A549 (cell line): ENCODE measurements around the gene MRPS24. TPM values are rescaled to one million over a fixed set of nuclear protein-coding genes. Genes with fewer than 3 reads are reported as not detected.
"Not testable (repeated sequence)": the region's sequence is repeated elsewhere in the genome, so short reads cannot be mapped to it uniquely, and the experiment has no call there.

Experiments
- ATAC-seq, 2 experiments: fragments of 200-7000 bp in 1 of 2; fragments of >200 bp in 1 of 2; cut with Nextera tagmentation in 1 of 2; cut with Tn5 transposase in 1 of 2; 3 replicates each; pipeline versions ENCODE4 v1.8.0 to v1.9.1; 2018 to 2020; ENCODE audit warnings: mild to moderate bottlenecking in 1 of 2, moderate library complexity in 1 of 2
- CTCF ChIA-PET: fragments of 300-600 bp; sonication (Branson Sonifier 250); formaldehyde crosslinking; extraction: SDS; loops from one replicate; lab custom pipeline; 2021; ENCODE audit warnings: antibody characterized with exemption, inconsistent platforms; lab: Yijun Ruan, JAX
- POLR2A ChIA-PET: fragments of 350-600 bp; formaldehyde crosslinking; extraction: SDS; loops from one replicate; lab custom pipeline; 2021; ENCODE audit warnings: antibody characterized with exemption, inconsistent platforms; lab: Yijun Ruan, JAX
- DNase-seq, 2 experiments: peaks; one replicate each; pipeline versions ENCODE4 v3.0.0 to v3.0.0-alpha.2; 2011 to 2016; ENCODE audit warnings: low read depth in 1 of 2, low spot score in 1 of 2
- FAIRE-seq: peaks from 2 replicates; lab custom pipeline; 2011; peaks lifted over from hg19 to GRCh38; lab: Jason Lieb, UNC
- H3K27ac ChIP-seq, 2 experiments: fragments of >200 bp; sonication (Bioruptor Twin); formaldehyde crosslinking; 3 replicates each; pipeline ENCODE4 v1.5.1; 2016 to 2017
- H3K4me1 ChIP-seq: fragments of >200 bp; sonication (Bioruptor Twin); formaldehyde crosslinking; 3 replicates; pipeline ENCODE4 v1.6.1; 2016
- H3K4me2 ChIP-seq: fragments of >200 bp; sonication (Bioruptor Twin); formaldehyde crosslinking; 3 replicates; pipeline ENCODE4 v1.6.1; 2016
- H3K4me3 ChIP-seq: fragments of >200 bp; sonication (Bioruptor Twin); formaldehyde crosslinking; 3 replicates; pipeline ENCODE4 v1.5.1; 2016
- H3K9me3 ChIP-seq: fragments of >200 bp; sonication (Bioruptor Twin); formaldehyde crosslinking; 3 replicates; pipeline ENCODE4 v1.6.1; 2016
- CBX2 ChIP-seq: fragments of 200-600 bp; sonication (generic); IDR thresholded peaks from 2 replicates; pipeline ENCODE4 v1.6.1; 2016; ENCODE audit warnings: low read depth, mild to moderate bottlenecking, borderline replicate concordance
- EHF ChIP-seq: fragments of 250-450 bp; sonication (Bioruptor Pico); IDR thresholded peaks from 2 replicates; pipeline ENCODE4 v1.5.0; 2020; ENCODE audit warnings: mild to moderate bottlenecking
- FOXS1 ChIP-seq: fragments of 250-450 bp; sonication (Bioruptor Pico); IDR thresholded peaks from 2 replicates; pipeline ENCODE4 v1.5.0; 2020; ENCODE audit warnings: mild to moderate bottlenecking, moderate library complexity
- HEYL ChIP-seq: fragments of 250-450 bp; sonication (Bioruptor Pico); IDR thresholded peaks from 2 replicates; pipeline ENCODE4 v1.8.0; 2021; ENCODE audit warnings: mild to moderate bottlenecking, moderate library complexity
- HMGXB4 ChIP-seq: fragments of 250-450 bp; sonication (Bioruptor Pico); IDR thresholded peaks from 2 replicates; pipeline ENCODE4 v1.5.0; 2021; ENCODE audit warnings: mild to moderate bottlenecking, moderate library complexity, borderline replicate concordance
- HOXA7 ChIP-seq: fragments of 250-450 bp; sonication (Bioruptor Pico); IDR thresholded peaks from 2 replicates; pipeline ENCODE4 v1.5.0; 2020; ENCODE audit warnings: mild to moderate bottlenecking, moderate library complexity
- JUNB ChIP-seq: fragments of >200 bp; sonication (Bioruptor Twin); formaldehyde crosslinking; IDR thresholded peaks from 2 replicates; pipeline ENCODE4 v1.6.1; 2016
- KDM5A ChIP-seq: fragments of 200-600 bp; sonication (generic); IDR thresholded peaks from 2 replicates; pipeline ENCODE4 v1.6.1; 2016; ENCODE audit warnings: antibody characterized with exemption, mild to moderate bottlenecking
- NFE2L2 ChIP-seq: fragments of 150-350 bp; conservative IDR thresholded peaks from 2 replicates; pipeline ENCODE4 v1.6.1; 2014; ENCODE audit warnings: low read length
- NPAS2 ChIP-seq: fragments of 250-450 bp; sonication (Bioruptor Pico); IDR thresholded peaks from 2 replicates; pipeline ENCODE4 v1.8.0; 2022; ENCODE audit warnings: mild to moderate bottlenecking, moderate library complexity, borderline replicate concordance
- RARB ChIP-seq: fragments of 250-450 bp; sonication (Bioruptor Pico); IDR thresholded peaks from 2 replicates; pipeline ENCODE4 v1.8.0; 2021; ENCODE audit warnings: mild to moderate bottlenecking, moderate library complexity
- RCOR1 ChIP-seq: fragments of 150-350 bp; IDR thresholded peaks from 2 replicates; pipeline ENCODE4 v1.6.1; 2014; ENCODE audit warnings: antibody characterized with exemption, low read length, low read depth
- RFX5 ChIP-seq: fragments of 450-650 bp; IDR thresholded peaks from 2 replicates; pipeline ENCODE4 v1.7.1; 2014; ENCODE audit warnings: antibody characterized with exemption, mild to moderate bottlenecking, moderate library complexity
- SMC3 ChIP-seq: fragments of >200 bp; sonication (Bioruptor Twin); formaldehyde crosslinking; IDR thresholded peaks from 3 replicates; pipeline ENCODE4 v1.6.1; 2018; ENCODE audit warnings: inconsistent platforms
- SREBF2 ChIP-seq: fragments of 450-650 bp; IDR thresholded peaks from 2 replicates; pipeline ENCODE4 v1.6.1; 2014; ENCODE audit warnings: mild to moderate bottlenecking, moderate library complexity
- TFCP2L1 ChIP-seq: fragments of 250-450 bp; sonication (Bioruptor Pico); IDR thresholded peaks from 2 replicates; pipeline ENCODE4 v1.5.0; 2021; ENCODE audit warnings: mild to moderate bottlenecking
- ZC3H11A ChIP-seq: fragments of 450-650 bp; IDR thresholded peaks from 2 replicates; pipeline ENCODE4 v1.6.1; 2014; ENCODE audit warnings: antibody characterized with exemption, mild to moderate bottlenecking
- WGBS: methylation state at CpG from one replicate; pipeline ENCODE4 v1.1.6; 2017; ENCODE audit errors: missing lambda C conversion rate; 5-methylcytosine and 5-hydroxymethylcytosine counted together
- polyA plus RNA-seq, 4 experiments: library from polyadenylated mRNA; depleted of rRNA in 3 of 4; stranded (reverse); fragments of >200 nt; fragmentation: RNase III in 1 of 4; extraction: RNeasy Plus Mini Kit Qiagen cat#74134 plus additional on column Dnase treatment in 1 of 4; gene quantifications; 2 replicates in 3 of 4; 3 replicates in 1 of 4; pipeline ENCODE4 v1.2.3, GENCODE V29; 2011 to 2017
- TF ChIP-seq, protein P1 (sequence below): fragments of 450-650 bp; IDR thresholded peaks from 2 replicates; pipeline ENCODE4 v1.6.1; 2014; ENCODE audit warnings: antibody characterized with exemption
- TF ChIP-seq, protein P2 (sequence below): fragments of 150-350 bp; IDR thresholded peaks from 2 replicates; pipeline ENCODE4 v1.6.1; 2014; ENCODE audit warnings: low read depth, mild to moderate bottlenecking, low read length
- TF ChIP-seq, protein P3 (sequence below): IDR thresholded peaks from 2 replicates; pipeline ENCODE4 v1.6.1; 2012

Gene MRPS24
- polyA plus RNA-seq, 2 of the 4 experiments (the other 2 are of a cell fraction): 170 to 226 TPM

- H3K27ac ChIP-seq, H3K4me2 ChIP-seq, POLR2A ChIA-PET, DNase-seq, H3K9me3 ChIP-seq, ATAC-seq: not testable (repeated sequence)
- CTCF ChIA-PET: interaction anchor here (1.6 kb wide), 1 partner anchor 14 kb away, joined by 4 read pairs; no protein-coding TSS in a partner anchor
- WGBS: 90% methylated on average over 2 of the region's 2 CpGs
- peak; percentile 41 for TF ChIP-seq ZC3H11A
- TF ChIP-seq, all 56 proteins: peak for 1; not testable (repeated sequence) for 55
- H3K4me1 ChIP-seq, FAIRE-seq, H3K4me3 ChIP-seq: not testable (repeated sequence)
These were observed 29.3 kb upstream of the MRPS24 start for GRCh38 chr7:43898571-43898970.

DNA sequence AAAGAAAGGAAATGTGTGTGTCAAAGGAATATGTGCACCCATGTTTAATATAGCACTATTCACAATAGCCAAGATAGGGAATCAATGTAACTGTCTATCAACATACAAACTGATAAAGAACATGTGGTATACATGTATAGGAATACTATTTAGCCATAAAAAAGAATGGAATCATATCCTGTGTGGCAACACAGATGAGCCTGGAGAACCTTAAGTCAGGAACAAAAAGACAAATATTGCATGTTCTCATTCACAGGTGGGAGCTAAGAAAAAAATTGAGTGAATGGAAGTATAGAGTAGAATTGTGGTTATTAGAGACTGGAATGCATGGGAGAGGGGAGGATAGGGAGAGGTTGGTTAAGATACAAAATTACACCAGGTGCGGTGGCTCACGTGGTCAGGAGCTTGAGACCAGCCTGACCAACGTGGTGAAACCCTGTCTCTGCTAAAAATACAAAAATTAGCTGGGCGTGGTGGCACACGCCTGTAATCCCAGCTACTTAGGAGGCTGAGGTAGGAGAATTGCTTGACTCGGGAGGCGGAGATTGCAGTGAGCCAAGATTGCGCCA is 26.6 kb upstream of the MRPS24 start:
- Histone ChIP-seq H3K27ac (no peak overlapping the region), H3K4me3 (no peak overlapping the region), H3K4me1 (no peaks in the 10 kb centered on the region), H3K4me2 (no peak overlapping the region), H3K9me3 (no peaks in the 10 kb centered on the region)
- ATAC-seq (no peak), DNase-seq (no peak), FAIRE-seq (no peak)
- TF ChIP-seq FOXS1 (CRISPR knock-in tag) (no peak), CBX2 (no peak), HEYL (CRISPR knock-in tag) (no peak), SMC3 (no peak), EHF (no peak), RCOR1 (no peak), RARB (no peak), KDM5A (no peak), JUNB (no peak)
- TF ChIP-seq, all 56 proteins: peak for 0
- 90% methylated on average over 8 of the region's 8 CpGs for WGBS
- ChIA-PET POLR2A (no interaction called here), CTCF (interaction anchor here (0.6 to 0.7 kb wide), 2 partner anchors 16 to 61 kb away, joined by 3 read pairs; no protein-coding TSS in a partner anchor)

- TF ChIP-seq HOXA7 (CRISPR knock-in tag): no peak
- TF ChIP-seq KDM5A: no peak
- no peak for TF ChIP-seq NFE2L2
- no peak for TF ChIP-seq RFX5
- TF ChIP-seq, protein P1, sequence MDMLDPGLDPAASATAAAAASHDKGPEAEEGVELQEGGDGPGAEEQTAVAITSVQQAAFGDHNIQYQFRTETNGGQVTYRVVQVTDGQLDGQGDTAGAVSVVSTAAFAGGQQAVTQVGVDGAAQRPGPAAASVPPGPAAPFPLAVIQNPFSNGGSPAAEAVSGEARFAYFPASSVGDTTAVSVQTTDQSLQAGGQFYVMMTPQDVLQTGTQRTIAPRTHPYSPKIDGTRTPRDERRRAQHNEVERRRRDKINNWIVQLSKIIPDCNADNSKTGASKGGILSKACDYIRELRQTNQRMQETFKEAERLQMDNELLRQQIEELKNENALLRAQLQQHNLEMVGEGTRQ: no peak
- TF ChIP-seq, protein P2, sequence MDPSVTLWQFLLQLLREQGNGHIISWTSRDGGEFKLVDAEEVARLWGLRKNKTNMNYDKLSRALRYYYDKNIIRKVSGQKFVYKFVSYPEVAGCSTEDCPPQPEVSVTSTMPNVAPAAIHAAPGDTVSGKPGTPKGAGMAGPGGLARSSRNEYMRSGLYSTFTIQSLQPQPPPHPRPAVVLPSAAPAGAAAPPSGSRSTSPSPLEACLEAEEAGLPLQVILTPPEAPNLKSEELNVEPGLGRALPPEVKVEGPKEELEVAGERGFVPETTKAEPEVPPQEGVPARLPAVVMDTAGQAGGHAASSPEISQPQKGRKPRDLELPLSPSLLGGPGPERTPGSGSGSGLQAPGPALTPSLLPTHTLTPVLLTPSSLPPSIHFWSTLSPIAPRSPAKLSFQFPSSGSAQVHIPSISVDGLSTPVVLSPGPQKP: no peak
- no peak for TF ChIP-seq HMGXB4 (CRISPR knock-in tag)
- TF ChIP-seq ZC3H11A: no peak
- TF ChIP-seq NPAS2 (CRISPR knock-in tag): no peak
- no peak for TF ChIP-seq SREBF2
- TF ChIP-seq TFCP2L1: no peak
- TF ChIP-seq, protein P3, sequence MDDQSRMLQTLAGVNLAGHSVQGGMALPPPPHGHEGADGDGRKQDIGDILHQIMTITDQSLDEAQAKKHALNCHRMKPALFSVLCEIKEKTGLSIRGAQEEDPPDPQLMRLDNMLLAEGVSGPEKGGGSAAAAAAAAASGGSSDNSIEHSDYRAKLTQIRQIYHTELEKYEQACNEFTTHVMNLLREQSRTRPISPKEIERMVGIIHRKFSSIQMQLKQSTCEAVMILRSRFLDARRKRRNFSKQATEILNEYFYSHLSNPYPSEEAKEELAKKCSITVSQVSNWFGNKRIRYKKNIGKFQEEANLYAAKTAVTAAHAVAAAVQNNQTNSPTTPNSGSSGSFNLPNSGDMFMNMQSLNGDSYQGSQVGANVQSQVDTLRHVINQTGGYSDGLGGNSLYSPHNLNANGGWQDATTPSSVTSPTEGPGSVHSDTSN: no peak
- TF ChIP-seq EHF: no peak
- TF ChIP-seq, all 56 proteins: peak for 0
- 92% methylated on average over 12 of the region's 12 CpGs for WGBS
- ChIA-PET POLR2A (no interaction called here), CTCF (interaction anchor here (0.9 to 1.5 kb wide), 6 partner anchors 10 to 52 kb away, joined by 3 to 4 read pairs (median 3); no protein-coding TSS in a partner anchor)
- Histone ChIP-seq H3K4me1 (no peaks in the 10 kb centered on the region), H3K9me3 (no peaks in the 10 kb centered on the region), H3K4me3 (no peak overlapping the region), H3K4me2 (no peak overlapping the region), H3K27ac (no peak overlapping the region)
- no peak for DNase-seq
- FAIRE-seq: no peak
- no peak for ATAC-seq
These were observed 22.0 kb upstream of the MRPS24 start for GRCh38 chr7:43891069-43891955.
